Lower lobe of right lung (tissue), 2 donors: ENCODE data around the gene MUC15. TPM values are rescaled to one million over a fixed set of nuclear protein-coding genes. Genes with fewer than 3 reads are reported as not detected.
A peak's percentile ranks its signal among the peaks of the same experiment; 100 is the strongest.

Experiments used
- ATAC-seq, 2 donors: fragments of 200-7000 bp; cut with Tn5 transposase; one replicate each; pipeline ENCODE4 v1.9.1; 2020 to 2022; ENCODE audit warnings: mild to moderate bottlenecking in 2 of 2, moderate library complexity in 2 of 2
- DNase-seq: peaks from one replicate; pipeline ENCODE4 v3.0.0-alpha.2; 2020
- H3K27ac ChIP-seq: fragments of 200-600 bp; one replicate; pipeline ENCODE4 v1.8.0; 2022
- H3K27me3 ChIP-seq: fragments of 200-600 bp; one replicate; pipeline ENCODE4 v1.8.0; 2022; ENCODE audit warnings: low read depth
- H3K36me3 ChIP-seq: fragments of 200-600 bp; one replicate; pipeline ENCODE4 v1.8.0; 2022; ENCODE audit warnings: mild to moderate bottlenecking
- H3K4me1 ChIP-seq: fragments of 200-600 bp; one replicate; pipeline ENCODE4 v1.8.0; 2022
- H3K4me3 ChIP-seq: fragments of 200-600 bp; one replicate; pipeline ENCODE4 v1.8.0; 2022; ENCODE audit warnings: mild to moderate bottlenecking
- H3K9me3 ChIP-seq: fragments of 200-600 bp; one replicate; pipeline ENCODE4 v1.8.0; 2022
- intact Hi-C: fragments of 100-400 bp; cut with DNase I; formaldehyde crosslinking; loops from one replicate; pipeline ENCODE4 v1.11.0; 2022
- total RNA-seq: library from RNA; stranded (reverse); fragmentation: NEBNext Ultra II Directional; extraction: Animal tissue kit (Norgen Biotek cat#: 25700); gene quantifications from one replicate; pipeline ENCODE4 v1.2.1, GENCODE V29; 2021
- TF ChIP-seq, protein P1 (sequence below): fragments of 200-600 bp; IDR thresholded peaks from one replicate; pipeline ENCODE4 v1.8.0; 2022; ENCODE audit warnings: antibody characterized with exemption, mild to moderate bottlenecking
- donor health status: DM: no; HTN: yes; CAD: no; lungs with severe emphysema.

MUC15 gene
- total RNA-seq, 1 donor from 2014 or later: 22.6 TPM

GRCh38 chr11:26537341-26537740 lies 34.7 kb downstream of the MUC15 start:
- Histone ChIP-seq H3K27me3 (no peaks in the 10 kb centered on the region), H3K9me3 (no peaks in the 10 kb centered on the region), H3K36me3 (no peaks in the 10 kb centered on the region), H3K4me3 (no peak overlapping the region), H3K4me1 (no peaks in the 10 kb centered on the region), H3K27ac (no peak overlapping the region)
- ATAC-seq (no peak), DNase-seq (no peak)
- intact Hi-C loops: no loop called here
- TF ChIP-seq, protein P1, sequence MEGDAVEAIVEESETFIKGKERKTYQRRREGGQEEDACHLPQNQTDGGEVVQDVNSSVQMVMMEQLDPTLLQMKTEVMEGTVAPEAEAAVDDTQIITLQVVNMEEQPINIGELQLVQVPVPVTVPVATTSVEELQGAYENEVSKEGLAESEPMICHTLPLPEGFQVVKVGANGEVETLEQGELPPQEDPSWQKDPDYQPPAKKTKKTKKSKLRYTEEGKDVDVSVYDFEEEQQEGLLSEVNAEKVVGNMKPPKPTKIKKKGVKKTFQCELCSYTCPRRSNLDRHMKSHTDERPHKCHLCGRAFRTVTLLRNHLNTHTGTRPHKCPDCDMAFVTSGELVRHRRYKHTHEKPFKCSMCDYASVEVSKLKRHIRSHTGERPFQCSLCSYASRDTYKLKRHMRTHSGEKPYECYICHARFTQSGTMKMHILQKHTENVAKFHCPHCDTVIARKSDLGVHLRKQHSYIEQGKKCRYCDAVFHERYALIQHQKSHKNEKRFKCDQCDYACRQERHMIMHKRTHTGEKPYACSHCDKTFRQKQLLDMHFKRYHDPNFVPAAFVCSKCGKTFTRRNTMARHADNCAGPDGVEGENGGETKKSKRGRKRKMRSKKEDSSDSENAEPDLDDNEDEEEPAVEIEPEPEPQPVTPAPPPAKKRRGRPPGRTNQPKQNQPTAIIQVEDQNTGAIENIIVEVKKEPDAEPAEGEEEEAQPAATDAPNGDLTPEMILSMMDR: no peak

DNA sequence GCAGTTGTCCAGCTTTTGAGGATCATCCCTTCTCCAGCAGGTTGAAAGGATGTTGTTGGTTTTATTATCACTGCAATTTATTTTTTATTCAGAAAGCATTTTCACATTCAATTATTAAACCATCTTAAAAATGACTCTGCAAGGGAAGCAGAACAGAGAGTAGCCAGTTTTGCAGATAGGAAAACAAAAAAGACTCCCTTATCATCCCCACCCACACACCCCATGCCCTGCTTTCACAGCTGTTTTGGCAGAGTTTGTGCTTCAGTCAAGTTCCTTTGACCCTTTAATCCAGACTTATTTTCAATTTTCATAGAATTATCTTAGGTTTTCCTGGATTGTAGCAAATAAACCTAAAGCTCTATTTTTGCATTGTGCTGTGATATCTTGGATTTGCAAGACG lies 44.4 kb downstream of the MUC15 start:
- no peaks in the 10 kb centered on the region for H3K27me3 ChIP-seq
- no peaks in the 10 kb centered on the region for H3K9me3 ChIP-seq
- H3K4me1 ChIP-seq: no peaks in the 10 kb centered on the region
- no peak overlapping the region for H3K4me3 ChIP-seq
- TF ChIP-seq, protein P1: no peak
- ATAC-seq (no peak), DNase-seq (no peak)
- no peak overlapping the region for H3K27ac ChIP-seq
- intact Hi-C loops: no loop called here
- H3K36me3 ChIP-seq: no peaks in the 10 kb centered on the region

DNA sequence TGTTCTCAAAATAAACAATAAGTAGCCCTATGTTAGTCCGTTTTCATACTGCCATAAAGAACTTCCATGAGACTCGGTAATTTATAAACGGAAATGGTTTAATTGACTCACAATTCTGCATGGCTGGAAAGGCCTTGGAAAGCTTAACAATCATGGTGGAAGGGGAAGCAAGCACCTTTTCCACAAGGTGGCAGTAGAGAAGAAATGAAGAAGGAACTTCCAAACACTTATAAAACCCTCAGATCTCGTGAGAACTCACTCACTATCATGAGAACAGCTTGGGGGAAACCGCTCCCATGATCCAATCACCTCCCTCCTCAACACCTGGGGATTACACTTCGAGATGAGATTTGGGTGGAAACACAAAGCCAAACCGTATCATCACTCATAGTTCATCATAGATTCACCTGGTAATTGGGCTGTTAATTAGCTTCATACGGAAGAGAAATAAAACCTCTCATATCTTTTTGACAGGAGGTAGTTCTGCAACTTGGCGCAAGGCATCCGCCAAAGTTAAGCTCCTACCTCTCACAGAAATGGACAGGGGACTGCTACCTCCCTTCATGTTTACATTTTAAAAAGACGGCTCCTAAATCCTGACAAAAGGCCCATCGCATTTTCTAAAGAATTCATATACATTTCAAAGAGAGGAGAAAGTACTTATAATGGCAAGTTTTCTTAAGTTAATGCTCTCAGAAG lies 49.0 kb downstream of the MUC15 start:
- no peak overlapping the region for H3K27ac ChIP-seq
- TF ChIP-seq, protein P1: no peak
- H3K9me3 ChIP-seq: no peaks in the 10 kb centered on the region
- intact Hi-C loops: no loop called here
- H3K4me3 ChIP-seq: no peak overlapping the region
- no peaks in the 10 kb centered on the region for H3K27me3 ChIP-seq
- ATAC-seq (peak in 1 of 2 donors; percentile 35), DNase-seq (no peak)
- H3K4me1 ChIP-seq: no peaks in the 10 kb centered on the region
- H3K36me3 ChIP-seq: no peaks in the 10 kb centered on the region

DNA sequence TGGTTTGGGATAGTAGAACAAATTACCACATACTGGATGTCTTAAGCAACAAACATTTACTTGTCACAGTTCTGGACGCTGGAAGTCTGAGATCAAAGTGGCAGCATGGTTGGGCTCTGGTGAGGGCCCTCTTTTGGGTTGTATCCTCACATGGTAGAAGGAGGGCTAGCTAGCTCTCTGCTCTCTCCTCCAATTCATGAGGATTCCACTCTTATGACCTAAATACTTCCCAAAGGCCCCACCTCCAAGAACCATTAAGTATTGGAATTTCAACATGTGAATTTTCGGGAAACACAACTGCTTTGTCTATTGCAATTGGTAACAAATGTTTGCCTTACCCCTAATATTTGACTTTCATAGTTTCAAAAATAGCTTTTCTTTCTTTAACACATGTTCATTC lies 52.6 kb downstream of the MUC15 start:
- DNase-seq (no peak), ATAC-seq (no peak)
- intact Hi-C loops: no loop called here
- Histone ChIP-seq H3K4me3 (no peak overlapping the region), H3K9me3 (no peaks in the 10 kb centered on the region), H3K27me3 (no peaks in the 10 kb centered on the region), H3K27ac (no peak overlapping the region), H3K4me1 (no peaks in the 10 kb centered on the region), H3K36me3 (no peaks in the 10 kb centered on the region)
- TF ChIP-seq, protein P1: no peak

- DNase-seq (no peak), ATAC-seq (no peak)
- Histone ChIP-seq H3K36me3 (no peaks in the 10 kb centered on the region), H3K27me3 (no peaks in the 10 kb centered on the region), H3K9me3 (no peaks in the 10 kb centered on the region), H3K27ac (no peak overlapping the region), H3K4me1 (no peaks in the 10 kb centered on the region), H3K4me3 (no peak overlapping the region)
- TF ChIP-seq, protein P1: no peak
- intact Hi-C loops: no loop called here
These were observed 59.9 kb downstream of the MUC15 start for GRCh38 chr11:26512196-26512595.
